ENCODE data around the gene WIPI1. TPM values are rescaled to one million over a fixed set of nuclear protein-coding genes. Genes with fewer than 3 reads are reported as not detected.
A peak's percentile ranks its signal among the peaks of the same experiment; 100 is the strongest.

WIPI1 gene
- total RNA-seq, 1 donor from 2014 or later: 14.1 TPM

DNA sequence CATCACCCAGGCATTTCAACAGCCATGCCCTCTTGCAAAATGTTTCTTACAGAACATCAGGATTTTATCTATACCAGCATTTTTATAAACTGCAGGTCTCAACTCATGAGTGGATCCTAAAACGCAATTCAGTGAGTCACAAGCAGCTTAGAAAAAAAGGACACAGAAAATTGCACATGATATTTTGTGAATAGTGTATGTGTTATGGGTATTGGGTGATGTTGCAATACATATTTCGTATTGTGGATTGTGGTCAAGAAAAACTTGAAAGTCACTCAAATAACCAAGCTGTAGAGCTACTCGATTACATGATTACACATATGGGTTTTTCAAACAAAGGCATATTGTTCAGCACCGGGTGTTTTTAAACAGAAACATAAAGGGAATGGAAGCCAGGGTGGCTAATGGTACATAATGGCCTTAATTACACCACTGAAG is 1.4 kb downstream of the WIPI1 start:
- Mint-ChIP-seq H3K9me3 (no peaks in the 10 kb centered on the region), H3K4me1 (peaks cover 23% of the 10 kb centered on the region), H3K27me3 (ENCODE audit: low read depth) (peaks cover 24% of the 10 kb centered on the region), H3K4me3 (peak overlapping the region; percentile 99), H3K36me3 (ENCODE audit: low read depth) (no peaks in the 10 kb centered on the region), H3K27ac (ENCODE audit: unreplicated experiment) (peak overlapping the region; percentile 98)
- no peak for TF ChIP-seq CTCF (conservative IDR thresholded peaks at IDR 0.05)
- no peak for DNase-seq (ENCODE audit: low read depth, low spot score)

GRCh38 chr17:68453991-68454665 is 3.2 kb downstream of the WIPI1 start:
- no peaks in the 10 kb centered on the region for H3K9me3 Mint-ChIP-seq
- TF ChIP-seq CTCF (conservative IDR thresholded peaks at IDR 0.05): no peak
- H3K27me3 Mint-ChIP-seq (ENCODE audit: low read depth): peaks cover 13% of the 10 kb centered on the region
- DNase-seq (ENCODE audit: low read depth, low spot score): no peak
- H3K4me3 Mint-ChIP-seq: no peak overlapping the region
- peaks cover 23% of the 10 kb centered on the region for H3K4me1 Mint-ChIP-seq
- H3K36me3 Mint-ChIP-seq (ENCODE audit: low read depth): peaks cover 4% of the 10 kb centered on the region
- H3K27ac Mint-ChIP-seq (ENCODE audit: unreplicated experiment): no peak overlapping the region

- Mint-ChIP-seq H3K27me3 (ENCODE audit: low read depth) (peaks cover 3% of the 10 kb centered on the region), H3K4me3 (peak overlapping the region; percentile 1), H3K4me1 (peaks cover 15% of the 10 kb centered on the region), H3K27ac (ENCODE audit: unreplicated experiment) (no peak overlapping the region), H3K9me3 (no peaks in the 10 kb centered on the region), H3K36me3 (ENCODE audit: low read depth) (peaks cover 4% of the 10 kb centered on the region)
- no peak for TF ChIP-seq CTCF (conservative IDR thresholded peaks at IDR 0.05)
- DNase-seq (ENCODE audit: low read depth, low spot score): no peak
These were observed 4.5 kb downstream of the WIPI1 start for GRCh38 chr17:68452724-68453290.

DNA sequence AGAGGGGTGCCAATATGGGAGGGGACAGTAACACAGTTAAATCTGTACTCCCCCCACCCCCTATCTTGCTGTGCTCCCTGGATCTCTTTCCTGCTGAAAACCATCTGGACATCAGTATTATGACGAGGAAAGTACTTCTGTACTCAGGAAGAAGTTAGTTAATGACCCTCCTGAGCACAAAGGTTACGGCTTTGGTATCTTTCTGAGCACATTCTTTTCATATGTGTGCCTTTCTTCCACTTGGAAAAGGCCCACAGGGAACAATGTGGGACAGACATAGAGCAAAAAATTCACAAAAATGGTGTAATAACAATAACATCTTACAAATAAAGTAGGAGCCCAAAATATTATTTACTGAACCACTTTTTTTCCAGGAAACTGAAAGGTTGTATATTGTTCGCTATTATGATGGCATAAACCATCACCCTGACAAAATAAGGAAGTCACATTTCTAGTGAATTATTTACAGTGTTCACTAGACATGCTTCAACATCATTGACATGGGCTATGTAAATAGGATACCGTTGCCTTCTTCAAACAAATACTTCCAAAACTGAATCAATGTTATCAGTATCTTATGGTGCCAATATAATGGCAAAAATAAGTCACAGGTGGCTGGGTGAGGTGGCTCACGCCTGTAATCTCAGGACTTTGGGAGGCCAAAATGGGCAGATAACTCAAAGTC is 5.5 kb downstream of the WIPI1 start:
- Mint-ChIP-seq H3K4me1 (peaks cover 12% of the 10 kb centered on the region), H3K36me3 (ENCODE audit: low read depth) (peaks cover 4% of the 10 kb centered on the region), H3K27ac (ENCODE audit: unreplicated experiment) (no peak overlapping the region), H3K27me3 (ENCODE audit: low read depth) (no peaks in the 10 kb centered on the region), H3K9me3 (no peaks in the 10 kb centered on the region), H3K4me3 (no peak overlapping the region)
- DNase-seq (ENCODE audit: low read depth, low spot score): no peak
- TF ChIP-seq CTCF (conservative IDR thresholded peaks at IDR 0.05): no peak

- Mint-ChIP-seq H3K36me3 (ENCODE audit: low read depth) (peaks cover 4% of the 10 kb centered on the region), H3K9me3 (no peaks in the 10 kb centered on the region), H3K27me3 (ENCODE audit: low read depth) (no peaks in the 10 kb centered on the region), H3K27ac (ENCODE audit: unreplicated experiment) (no peak overlapping the region), H3K4me1 (peaks cover 2% of the 10 kb centered on the region), H3K4me3 (no peak overlapping the region)
- no peak for TF ChIP-seq CTCF (conservative IDR thresholded peaks at IDR 0.05)
- DNase-seq (ENCODE audit: low read depth, low spot score): no peak
These were observed 6.5 kb downstream of the WIPI1 start for GRCh38 chr17:68450801-68451200.

Data from neural crest cell (in vitro differentiated cells).